ENCODE measurements around the gene CSMD2. TPM values are rescaled to one million over a fixed set of nuclear protein-coding genes. Genes with fewer than 3 reads are reported as not detected.

The CSMD2 gene
- polyA plus RNA-seq, 1 experiment: 1.8 TPM

DNA sequence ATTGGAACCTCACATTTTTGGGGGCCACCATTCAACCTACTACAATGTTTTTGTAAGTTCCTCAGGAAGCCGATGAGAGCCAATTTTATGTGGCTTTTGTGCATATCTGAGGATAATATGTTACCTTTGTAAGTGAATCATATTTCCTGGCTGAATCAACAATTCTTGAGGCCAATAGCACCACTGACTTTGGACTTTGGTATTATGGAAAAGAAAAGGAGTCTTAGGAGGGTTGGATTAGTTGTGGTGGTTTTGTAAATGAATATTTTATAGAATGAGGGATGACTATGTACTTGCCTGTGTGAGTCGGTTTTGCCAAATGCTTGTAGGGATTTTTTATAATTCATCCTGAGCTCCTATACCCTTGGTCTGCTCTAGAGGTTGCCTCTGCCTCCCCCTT lies 482.7 kb downstream of the CSMD2 start:
- no peak for DNase-seq (ENCODE audit: low read depth)
- TF ChIP-seq CTCF (IDR thresholded peaks at IDR 0.05; ENCODE audit: insufficient read depth, low read depth, low read length): no peak
- Histone ChIP-seq H3K36me3 (ENCODE audit: control insufficient read depth, insufficient read depth, low read length) (no peaks in the 10 kb centered on the region), H3K4me3 (ENCODE audit: low read depth, low read length) (no peak overlapping the region), H3K27me3 (ENCODE audit: control insufficient read depth, insufficient read depth, low read length) (no peaks in the 10 kb centered on the region)
- POLR2A ChIA-PET: no interaction called here
- CTCF ChIA-PET: interaction anchor here (1.5 kb wide), 1 partner anchor 28 kb away, joined by 3 read pairs; no protein-coding TSS in a partner anchor

GRCh38 chr1:33680281-33680840 lies 484.7 kb downstream of the CSMD2 start:
- H3K4me3 ChIP-seq (ENCODE audit: low read depth, low read length): no peak overlapping the region
- ChIA-PET CTCF (no interaction called here), POLR2A (no interaction called here)
- TF ChIP-seq CTCF (IDR thresholded peaks at IDR 0.05; ENCODE audit: insufficient read depth, low read depth, low read length): no peak
- no peak for DNase-seq (ENCODE audit: low read depth)
- no peaks in the 10 kb centered on the region for H3K27me3 ChIP-seq (ENCODE audit: control insufficient read depth, insufficient read depth, low read length)
- H3K36me3 ChIP-seq (ENCODE audit: control insufficient read depth, insufficient read depth, low read length): no peaks in the 10 kb centered on the region

GRCh38 chr1:33670567-33670966 lies 494.5 kb downstream of the CSMD2 start:
- no peak for TF ChIP-seq CTCF (IDR thresholded peaks at IDR 0.05; ENCODE audit: insufficient read depth, low read depth, low read length)
- Histone ChIP-seq H3K36me3 (ENCODE audit: control insufficient read depth, insufficient read depth, low read length) (no peaks in the 10 kb centered on the region), H3K27me3 (ENCODE audit: control insufficient read depth, insufficient read depth, low read length) (no peaks in the 10 kb centered on the region), H3K4me3 (ENCODE audit: low read depth, low read length) (no peak overlapping the region)
- DNase-seq (ENCODE audit: low read depth): no peak
- ChIA-PET CTCF (interaction anchor here (1.0 to 1.9 kb wide), 3 partner anchors 15 to 38 kb away, joined by 3 to 4 read pairs (median 3); no protein-coding TSS in a partner anchor), POLR2A (no interaction called here)

GRCh38 chr1:33668695-33669094 lies 496.3 kb downstream of the CSMD2 start:
- TF ChIP-seq CTCF (IDR thresholded peaks at IDR 0.05; ENCODE audit: insufficient read depth, low read depth, low read length): no peak
- Histone ChIP-seq H3K4me3 (ENCODE audit: low read depth, low read length) (no peak overlapping the region), H3K36me3 (ENCODE audit: control insufficient read depth, insufficient read depth, low read length) (no peaks in the 10 kb centered on the region), H3K27me3 (ENCODE audit: control insufficient read depth, insufficient read depth, low read length) (no peaks in the 10 kb centered on the region)
- no peak for DNase-seq (ENCODE audit: low read depth)
- CTCF ChIA-PET: interaction anchor here (0.9 to 2.2 kb wide), 3 partner anchors 10 to 470 kb away, joined by 3 to 9 read pairs (median 3); no protein-coding TSS in a partner anchor
- POLR2A ChIA-PET: no interaction called here

- DNase-seq (ENCODE audit: low read depth): no peak
- POLR2A ChIA-PET: no interaction called here
- CTCF ChIA-PET: interaction anchor here (0.8 to 2.2 kb wide), 5 partner anchors 9 to 471 kb away, joined by 3 to 9 read pairs (median 3); no protein-coding TSS in a partner anchor
- no peak for TF ChIP-seq CTCF (IDR thresholded peaks at IDR 0.05; ENCODE audit: insufficient read depth, low read depth, low read length)
- Histone ChIP-seq H3K36me3 (ENCODE audit: control insufficient read depth, insufficient read depth, low read length) (no peaks in the 10 kb centered on the region), H3K4me3 (ENCODE audit: low read depth, low read length) (no peak overlapping the region), H3K27me3 (ENCODE audit: control insufficient read depth, insufficient read depth, low read length) (no peaks in the 10 kb centered on the region)
Observed at GRCh38 chr1:33667386-33668282, 497.4 kb downstream of the CSMD2 start.

Measured in BJ (cell line).